HepG2 (cell line): ENCODE results near the gene SUV39H2. TPM values are rescaled to one million over a fixed set of nuclear protein-coding genes. Genes with fewer than 3 reads are reported as not detected.

Experiments used
- ATAC-seq: fragments of 200-7000 bp; cut with Tn5 transposase; 3 replicates; pipeline ENCODE4 v1.9.1; 2020; ENCODE audit warnings: mild to moderate bottlenecking, moderate library complexity
- BruUV-seq: library from RNA; stranded (reverse); fragments of 400-500 nt; replicated peaks from 2 replicates; lab custom pipeline; 2021; lab: Mats Ljungman, UMichigan
- CTCF ChIA-PET: fragments of 300-600 bp; formaldehyde crosslinking; extraction: SDS; loops from one replicate; lab custom pipeline; 2021; ENCODE audit warnings: low total read pairs, inconsistent platforms, low intra/inter-chr PET ratio; lab: Yijun Ruan, JAX
- POLR2A ChIA-PET: fragments of 350-600 bp; sonication (Branson Sonifier 250); formaldehyde crosslinking; loops from one replicate; lab custom pipeline; 2020; ENCODE audit warnings: antibody characterized with exemption, inconsistent platforms; lab: Yijun Ruan, JAX
- DNase-seq: peaks from one replicate; pipeline ENCODE4 v3.0.0-alpha.2; 2015; ENCODE audit warnings: low spot score
- FAIRE-seq: peaks from 3 replicates; lab custom pipeline; 2011; peaks lifted over from hg19 to GRCh38; lab: Jason Lieb, UNC
- H2AFZ ChIP-seq: one replicate; pipeline ENCODE4 v1.6.1; 2011; ENCODE audit warnings: low read length, inconsistent platforms
- H3K27ac ChIP-seq: fragments of 300-600 bp; 3 replicates; pipeline ENCODE4 v1.8.0; 2011; ENCODE audit warnings: mixed run types, mild to moderate bottlenecking, mixed read lengths, low read length, inconsistent platforms; ENCODE audit not compliant: insufficient read depth; ENCODE audit errors: extremely low read length
- H3K27me3 ChIP-seq, 2 experiments: fragments of 200-600 bp in 1 of 2; 2 replicates in 1 of 2; 3 replicates in 1 of 2; pipeline versions ENCODE4 v1.6.0 to v1.8.0; 2011; ENCODE audit warnings: low read length in 2 of 2, mild to moderate bottlenecking in 2 of 2, moderate library complexity in 2 of 2, inconsistent platforms in 1 of 2; ENCODE audit not compliant: insufficient read depth in 2 of 2, control insufficient read depth in 1 of 2
- H3K36me3 ChIP-seq, 2 experiments: fragments of 200-600 bp in 1 of 2; replicated peaks in 1 of 2; 2 replicates in 1 of 2; 3 replicates in 1 of 2; pipeline versions ENCODE4 v1.5.1 to v1.8.0; 2011; ENCODE audit warnings: low read length in 2 of 2, inconsistent platforms in 1 of 2; ENCODE audit not compliant: insufficient read depth in 2 of 2, control insufficient read depth in 1 of 2
- H3K4me1 ChIP-seq: 2 replicates; pipeline ENCODE4 v1.5.1; 2012; ENCODE audit warnings: low read length, inconsistent platforms; ENCODE audit not compliant: insufficient read depth
- H3K4me2 ChIP-seq: 2 replicates; pipeline ENCODE4 v1.6.0; 2011; ENCODE audit warnings: low read depth, low read length, inconsistent platforms
- H3K4me3 ChIP-seq, 3 experiments: fragments of 200-600 bp in 1 of 3; sonication (generic), shearing (Covaris generic) in 1 of 3; replicated peaks in 1 of 3; 2 replicates each; pipeline ENCODE4 v1.5.1; 2011 to 2016; ENCODE audit warnings: low read length in 3 of 3, inconsistent platforms in 2 of 3, low read depth in 2 of 3, mild to moderate bottlenecking in 2 of 3, control low read depth in 1 of 3, mixed read lengths in 1 of 3; ENCODE audit not compliant: insufficient read depth in 1 of 3
- H3K79me2 ChIP-seq: one replicate; pipeline ENCODE4 v1.6.1; 2011; ENCODE audit warnings: low read length, inconsistent platforms; ENCODE audit not compliant: insufficient read depth
- H3K9ac ChIP-seq: 2 replicates; pipeline ENCODE4 v1.6.0; 2011; ENCODE audit warnings: mild to moderate bottlenecking, low read depth, low read length, inconsistent platforms; ENCODE audit not compliant: insufficient read depth
- H3K9me3 ChIP-seq: 2 replicates; pipeline ENCODE4 v1.5.1; 2012; ENCODE audit warnings: mild to moderate bottlenecking, low read length
- H4K20me1 ChIP-seq: 2 replicates; pipeline ENCODE4 v1.6.0; 2011; ENCODE audit warnings: inconsistent platforms, mild to moderate bottlenecking, low read length, moderate library complexity; ENCODE audit not compliant: insufficient read depth
- DPF2 ChIP-seq: sonication (generic); formaldehyde crosslinking; IDR thresholded peaks from 2 replicates; pipeline ENCODE4 v1.4.0; 2020; ENCODE audit warnings: mild to moderate bottlenecking, low read depth, missing genetic modification reagents, borderline replicate concordance
- ELF3 ChIP-seq: IDR thresholded peaks from 2 replicates; pipeline ENCODE4 v1.6.1; 2016; ENCODE audit warnings: missing genetic modification reagents, missing compliant biosample characterization
- KAT7 ChIP-seq: IDR thresholded peaks from 2 replicates; pipeline ENCODE4 v1.6.1; 2018; ENCODE audit warnings: borderline replicate concordance, missing compliant biosample characterization
- KLF6 ChIP-seq: IDR thresholded peaks from 2 replicates; pipeline ENCODE4 v1.8.0; 2016; ENCODE audit warnings: missing biosample characterization, missing genetic modification reagents
- MED8 ChIP-seq: sonication (generic); formaldehyde crosslinking; IDR thresholded peaks from 2 replicates; pipeline ENCODE4 v1.8.1; 2023; ENCODE audit warnings: mild to moderate bottlenecking, missing genetic modification reagents; ENCODE audit not compliant: insufficient replicate concordance
- NR2F6 ChIP-seq, 2 experiments: IDR thresholded peaks; 2 replicates each; pipeline ENCODE4 v1.6.1; 2016; ENCODE audit warnings: antibody characterized with exemption in 1 of 2, mild to moderate bottlenecking in 1 of 2
- SMARCE1 ChIP-seq: fragments of 450-650 bp; IDR thresholded peaks from 2 replicates; pipeline ENCODE4 v1.6.1; 2017; ENCODE audit warnings: borderline replicate concordance
- SPEN ChIP-seq: sonication (generic); formaldehyde crosslinking; IDR thresholded peaks from 2 replicates; pipeline ENCODE4 v1.5.1; 2020; ENCODE audit warnings: low read depth, mild to moderate bottlenecking, missing genetic modification reagents
- TBL1XR1 ChIP-seq: fragments of 150-350 bp; IDR thresholded peaks from 2 replicates; pipeline ENCODE4 v1.6.1; 2014; ENCODE audit warnings: borderline replicate concordance, low read length; ENCODE audit not compliant: partially characterized antibody
- TMF1 ChIP-seq: sonication (generic); formaldehyde crosslinking; IDR thresholded peaks from 2 replicates; pipeline ENCODE4 v1.8.1; 2022; ENCODE audit warnings: low read depth, missing genetic modification reagents
- ZNF75D ChIP-seq: sonication (generic); formaldehyde crosslinking; IDR thresholded peaks from 2 replicates; pipeline ENCODE4 v1.8.1; 2023; ENCODE audit warnings: missing genetic modification reagents, mild to moderate bottlenecking, borderline replicate concordance
- ZZZ3 ChIP-seq: sonication (generic); formaldehyde crosslinking; IDR thresholded peaks from 2 replicates; pipeline ENCODE4 v1.4.0; 2020; ENCODE audit warnings: missing genetic modification reagents, mild to moderate bottlenecking, borderline replicate concordance
- WGBS: methylation state at CpG from one replicate; pipeline ENCODE4 v1.1.6; 2017; ENCODE audit warnings: low lambda C conversion rate; 5-methylcytosine and 5-hydroxymethylcytosine counted together
- in situ Hi-C: cut with HindIII; loops from 2 replicates; pipeline ENCODE4 v1.10.0; 2017; ENCODE audit warnings: low pct_unique_long_range_greater_than_20kb; ENCODE audit not compliant: extremely low pct_ligation_motif_present
- intact Hi-C: fragments of 100-400 bp; cut with micrococcal nuclease; formaldehyde crosslinking; loops from one replicate; pipeline ENCODE4 v1.10.0; 2022; ENCODE audit not compliant: unreplicated experiment
- polyA plus RNA-seq, 8 experiments: library from polyadenylated mRNA; depleted of rRNA in 3 of 8; stranded (reverse) in 7 of 8; unstranded in 1 of 8; fragments of >200 nt; fragmentation: Illumina TruSeq in 4 of 8; extraction: Trizol in 4 of 8; gene quantifications; 2 replicates each; pipeline versions ENCODE4 v1.2.1 to v1.2.3, GENCODE V29; 2011 to 2016; ENCODE audit warnings: low read depth in 4 of 8, missing spikeins in 1 of 8, mixed read lengths in 1 of 8; ENCODE audit not compliant: insufficient read depth in 1 of 8
- total RNA-seq, 5 experiments: library from RNA; depleted of rRNA; stranded (reverse); fragments of >200 nt; fragmentation: Illumina TruSeq; extraction: Trizol; gene quantifications; 2 replicates each; pipeline ENCODE4 v1.2.3, GENCODE V29; 2016; ENCODE audit warnings: low read depth in 1 of 5
- TF ChIP-seq, protein P1 (sequence below): sonication (generic); formaldehyde crosslinking; IDR thresholded peaks from 2 replicates; pipeline ENCODE4 v1.8.0; 2022; ENCODE audit warnings: mild to moderate bottlenecking, missing genetic modification reagents, moderate library complexity
- TF ChIP-seq, protein P2 (sequence below): IDR thresholded peaks from 2 replicates; pipeline ENCODE4 v1.6.1; 2016; ENCODE audit warnings: low read depth
- TF ChIP-seq, protein P3 (sequence below): sonication (generic); formaldehyde crosslinking; conservative IDR thresholded peaks from 2 replicates; pipeline ENCODE4 v1.8.0; 2022; ENCODE audit warnings: mild to moderate bottlenecking, moderate library complexity, missing genetic modification reagents

The SUV39H2 gene
- total and polyA plus RNA-seq, 2 of the 13 experiments (the other 11 are each of a cell fraction or from before 2014, with no cell fraction given), result 9.0 to 44.3 TPM

- no peak overlapping the region for H3K4me2 ChIP-seq
- ChIA-PET CTCF (no interaction called here), POLR2A (no interaction called here)
- DNase-seq (no peak), FAIRE-seq (peak; percentile 4), ATAC-seq (no peak)
- in situ Hi-C loops (no loop called here), intact Hi-C loops (no loop called here)
- WGBS, result 99% methylated on average over 3 of the region's 3 CpGs
- no peaks in the 10 kb centered on the region for H3K27me3 ChIP-seq
- no peak overlapping the region for H2AFZ ChIP-seq
- H3K27ac ChIP-seq, result no peak overlapping the region
- no peaks in the 10 kb centered on the region for H3K4me1 ChIP-seq
- peaks cover 15 to 69% of the 10 kb centered on the region in 2 experiments for H3K36me3 ChIP-seq
- H3K4me3 ChIP-seq, result no peak overlapping the region
- no TSS peak for BruUV-seq
- H3K9me3 ChIP-seq, result peaks cover 21% of the 10 kb centered on the region
- no peaks in the 10 kb centered on the region for H3K79me2 ChIP-seq
- TF ChIP-seq NR2F6 (IDR thresholded peaks at IDR 0.05), result no peak
- TF ChIP-seq NR2F6 (CRISPR knock-in tag; IDR thresholded peaks at IDR 0.05), result no peak
- TF ChIP-seq, protein P1, sequence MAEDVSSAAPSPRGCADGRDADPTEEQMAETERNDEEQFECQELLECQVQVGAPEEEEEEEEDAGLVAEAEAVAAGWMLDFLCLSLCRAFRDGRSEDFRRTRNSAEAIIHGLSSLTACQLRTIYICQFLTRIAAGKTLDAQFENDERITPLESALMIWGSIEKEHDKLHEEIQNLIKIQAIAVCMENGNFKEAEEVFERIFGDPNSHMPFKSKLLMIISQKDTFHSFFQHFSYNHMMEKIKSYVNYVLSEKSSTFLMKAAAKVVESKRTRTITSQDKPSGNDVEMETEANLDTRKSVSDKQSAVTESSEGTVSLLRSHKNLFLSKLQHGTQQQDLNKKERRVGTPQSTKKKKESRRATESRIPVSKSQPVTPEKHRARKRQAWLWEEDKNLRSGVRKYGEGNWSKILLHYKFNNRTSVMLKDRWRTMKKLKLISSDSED (CRISPR knock-in tag), result no peak
- no peak overlapping the region for H3K9ac ChIP-seq
- H4K20me1 ChIP-seq, result no peaks in the 10 kb centered on the region
These were observed 39.2 kb downstream of the SUV39H2 start for GRCh38 chr10:14917827-14918226.

GRCh38 chr10:14918964-14919363 lies 40.3 kb downstream of the SUV39H2 start:
- H2AFZ ChIP-seq, result no peak overlapping the region
- WGBS, result 93% methylated on average over 3 of the region's 3 CpGs
- H4K20me1 ChIP-seq, result no peaks in the 10 kb centered on the region
- TF ChIP-seq TBL1XR1, result no peak
- TF ChIP-seq, protein P2, sequence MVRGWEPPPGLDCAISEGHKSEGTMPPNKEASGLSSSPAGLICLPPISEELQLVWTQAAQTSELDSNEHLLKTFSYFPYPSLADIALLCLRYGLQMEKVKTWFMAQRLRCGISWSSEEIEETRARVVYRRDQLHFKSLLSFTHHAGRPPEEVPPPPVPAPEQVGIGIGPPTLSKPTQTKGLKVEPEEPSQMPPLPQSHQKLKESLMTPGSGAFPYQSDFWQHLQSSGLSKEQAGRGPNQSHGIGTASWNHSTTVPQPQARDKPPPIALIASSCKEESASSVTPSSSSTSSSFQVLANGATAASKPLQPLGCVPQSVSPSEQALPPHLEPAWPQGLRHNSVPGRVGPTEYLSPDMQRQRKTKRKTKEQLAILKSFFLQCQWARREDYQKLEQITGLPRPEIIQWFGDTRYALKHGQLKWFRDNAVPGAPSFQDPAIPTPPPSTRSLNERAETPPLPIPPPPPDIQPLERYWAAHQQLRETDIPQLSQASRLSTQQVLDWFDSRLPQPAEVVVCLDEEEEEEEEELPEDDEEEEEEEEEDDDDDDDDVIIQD (CRISPR knock-in tag), result no peak
- no peak for TF ChIP-seq TMF1 (CRISPR knock-in tag)
- no peak for TF ChIP-seq KAT7 (CRISPR knock-in tag)
- no peak for TF ChIP-seq SMARCE1
- TF ChIP-seq DPF2, result no peak
- no peak for TF ChIP-seq SPEN (CRISPR knock-in tag)
- TF ChIP-seq KLF6, result no peak
- TF ChIP-seq, protein P3, sequence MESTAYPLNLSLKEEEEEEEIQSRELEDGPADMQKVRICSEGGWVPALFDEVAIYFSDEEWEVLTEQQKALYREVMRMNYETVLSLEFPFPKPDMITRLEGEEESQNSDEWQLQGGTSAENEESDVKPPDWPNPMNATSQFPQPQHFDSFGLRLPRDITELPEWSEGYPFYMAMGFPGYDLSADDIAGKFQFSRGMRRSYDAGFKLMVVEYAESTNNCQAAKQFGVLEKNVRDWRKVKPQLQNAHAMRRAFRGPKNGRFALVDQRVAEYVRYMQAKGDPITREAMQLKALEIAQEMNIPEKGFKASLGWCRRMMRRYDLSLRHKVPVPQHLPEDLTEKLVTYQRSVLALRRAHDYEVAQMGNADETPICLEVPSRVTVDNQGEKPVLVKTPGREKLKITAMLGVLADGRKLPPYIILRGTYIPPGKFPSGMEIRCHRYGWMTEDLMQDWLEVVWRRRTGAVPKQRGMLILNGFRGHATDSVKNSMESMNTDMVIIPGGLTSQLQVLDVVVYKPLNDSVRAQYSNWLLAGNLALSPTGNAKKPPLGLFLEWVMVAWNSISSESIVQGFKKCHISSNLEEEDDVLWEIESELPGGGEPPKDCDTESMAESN, result no peak
- no peak for TF ChIP-seq ELF3 (CRISPR knock-in tag)
- TF ChIP-seq ZNF75D (CRISPR knock-in tag), result no peak
- no peak for TF ChIP-seq ZZZ3 (CRISPR knock-in tag)
- TF ChIP-seq MED8, result no peak

More at GRCh38 chr10:14918964-14919363, 40.3 kb downstream of the SUV39H2 start:
- no peaks in the 10 kb centered on the region for H3K79me2 ChIP-seq
- no peaks in the 10 kb centered on the region for H3K4me1 ChIP-seq
- no TSS peak for BruUV-seq
- H3K27me3 ChIP-seq, result no peaks in the 10 kb centered on the region
- no peak overlapping the region for H3K4me2 ChIP-seq
- H3K9me3 ChIP-seq, result peaks cover 21% of the 10 kb centered on the region
- intact Hi-C loops, result no loop called here
- ATAC-seq, result no peak
- H3K36me3 ChIP-seq, result peaks cover 21 to 71% of the 10 kb centered on the region in 2 experiments
- no peak for FAIRE-seq
- H3K27ac ChIP-seq, result no peak overlapping the region
- no peak overlapping the region for H3K9ac ChIP-seq
- no peak overlapping the region for H3K4me3 ChIP-seq
- CTCF ChIA-PET, result no interaction called here
- no peak for DNase-seq
- POLR2A ChIA-PET, result no interaction called here
- in situ Hi-C loops, result no loop called here
